Activated naive CD8-positive, alpha-beta T cell treated with anti-CD3 and anti-CD28 coated beads, Interleukin-2, amount 50 U/mL, for 24 hours (primary cell): Measurements from ENCODE around the gene SH2D1B.
"Not testable (repeated sequence)": the region's sequence is repeated elsewhere in the genome, so short reads cannot be mapped to it uniquely, and the experiment has no call there.

Experiments
- ATAC-seq: fragments of 150-1000 bp; cut with Tn5 transposase; one replicate; pipeline ENCODE4 v1.10.0; 2021
- DNase-seq: peaks from one replicate; pipeline ENCODE4 v3.0.0; 2021
- H3K27ac Mint-ChIP-seq: one replicate; pipeline ENCODE4 v1.8.0; 2021; ENCODE audit warnings: mild to moderate bottlenecking, mixed read lengths
- H3K27me3 Mint-ChIP-seq: one replicate; pipeline ENCODE4 v1.8.0; 2021; ENCODE audit warnings: mixed read lengths
- H3K36me3 Mint-ChIP-seq: one replicate; pipeline ENCODE4 v1.8.0; 2021; ENCODE audit warnings: low read depth, mixed read lengths
- H3K4me1 Mint-ChIP-seq: one replicate; pipeline ENCODE4 v1.8.0; 2021; ENCODE audit warnings: mixed read lengths
- H3K4me3 Mint-ChIP-seq: one replicate; pipeline ENCODE4 v1.8.0; 2021; ENCODE audit warnings: mild to moderate bottlenecking, moderate library complexity, mixed read lengths
- H3K9me3 Mint-ChIP-seq: one replicate; pipeline ENCODE4 v1.8.0; 2021; ENCODE audit warnings: mixed read lengths

SH2D1B gene

DNA sequence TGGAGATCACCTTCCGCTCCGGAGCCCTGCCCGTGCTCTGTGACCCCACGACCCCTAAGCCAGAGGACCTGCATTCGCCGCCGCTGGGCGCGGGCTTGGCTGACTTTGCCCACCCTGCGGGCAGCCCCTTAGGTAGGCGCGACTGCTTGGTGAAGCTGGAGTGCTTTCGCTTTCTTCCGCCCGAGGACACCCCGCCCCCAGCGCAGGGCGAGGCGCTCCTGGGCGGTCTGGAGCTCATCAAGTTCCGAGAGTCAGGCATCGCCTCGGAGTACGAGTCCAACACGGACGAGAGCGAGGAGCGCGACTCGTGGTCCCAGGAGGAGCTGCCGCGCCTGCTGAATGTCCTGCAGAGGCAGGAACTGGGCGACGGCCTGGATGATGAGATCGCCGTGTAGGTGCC lies 44.9 kb downstream of the SH2D1B start:
- Mint-ChIP-seq H3K27me3 (no peaks in the 10 kb centered on the region), H3K9me3 (no peaks in the 10 kb centered on the region), H3K27ac (no peak overlapping the region), H3K4me1 (no peaks in the 10 kb centered on the region), H3K4me3 (no peak overlapping the region), H3K36me3 (no peaks in the 10 kb centered on the region)
- DNase-seq (no peak), ATAC-seq (no peak)

DNA sequence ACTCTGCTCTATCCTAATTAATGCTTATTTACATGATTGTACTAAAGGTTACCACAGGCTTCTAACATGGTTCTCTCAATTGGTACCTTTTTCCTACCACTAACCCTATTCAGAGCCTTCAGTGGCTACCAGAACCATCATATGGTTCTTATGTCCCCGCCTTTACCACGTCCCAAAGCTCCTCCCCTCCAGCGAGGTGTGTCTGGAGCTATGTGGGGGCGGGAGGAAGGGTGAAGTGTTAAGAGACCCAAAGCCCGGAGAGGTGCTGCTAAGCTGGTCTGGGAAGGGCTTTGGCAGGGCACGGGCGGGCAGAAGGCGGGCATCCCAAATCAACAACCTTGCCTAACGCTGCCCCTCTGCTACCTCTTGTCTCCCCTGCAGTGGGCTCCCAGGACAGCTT lies 45.3 kb downstream of the SH2D1B start:
- no peaks in the 10 kb centered on the region for H3K9me3 Mint-ChIP-seq
- no peak overlapping the region for H3K27ac Mint-ChIP-seq
- DNase-seq (no peak), ATAC-seq (no peak)
- no peaks in the 10 kb centered on the region for H3K4me1 Mint-ChIP-seq
- H3K36me3 Mint-ChIP-seq: no peaks in the 10 kb centered on the region
- H3K27me3 Mint-ChIP-seq: no peaks in the 10 kb centered on the region
- no peak overlapping the region for H3K4me3 Mint-ChIP-seq

DNA sequence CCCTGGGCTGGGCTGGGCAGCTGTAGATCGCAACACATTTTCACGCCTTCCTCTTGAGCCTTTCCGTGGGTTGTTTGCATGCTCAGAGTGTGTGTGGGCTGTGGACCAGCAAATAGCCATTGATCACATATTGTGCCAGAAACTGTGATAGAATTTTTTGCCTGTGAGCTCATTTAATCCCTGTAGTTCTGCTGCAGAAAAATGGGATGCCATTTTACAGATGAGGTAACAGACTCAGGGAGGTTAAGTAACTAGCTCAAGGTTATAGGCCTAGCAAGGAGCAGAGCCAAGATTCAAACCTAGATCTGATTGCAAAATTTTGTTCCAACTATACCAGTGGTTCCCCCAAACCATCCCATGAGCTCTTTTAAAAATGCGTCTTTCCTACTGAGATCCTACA lies 45.8 kb downstream of the SH2D1B start:
- Mint-ChIP-seq H3K27me3 (no peaks in the 10 kb centered on the region), H3K9me3 (no peaks in the 10 kb centered on the region), H3K27ac (no peak overlapping the region), H3K36me3 (no peaks in the 10 kb centered on the region), H3K4me3 (no peak overlapping the region), H3K4me1 (no peaks in the 10 kb centered on the region)
- no peak for DNase-seq
- ATAC-seq: no peak

GRCh38 chr1:162365284-162366020 lies 46.5 kb downstream of the SH2D1B start:
- H3K36me3 Mint-ChIP-seq: no peaks in the 10 kb centered on the region
- H3K9me3 Mint-ChIP-seq: no peaks in the 10 kb centered on the region
- no peak overlapping the region for H3K27ac Mint-ChIP-seq
- H3K4me3 Mint-ChIP-seq: no peak overlapping the region
- no peak for DNase-seq
- H3K27me3 Mint-ChIP-seq: no peaks in the 10 kb centered on the region
- ATAC-seq: no peak
- H3K4me1 Mint-ChIP-seq: no peaks in the 10 kb centered on the region

- no peaks in the 10 kb centered on the region for H3K9me3 Mint-ChIP-seq
- DNase-seq: no peak
These were observed 47.4 kb downstream of the SH2D1B start for GRCh38 chr1:162364498-162364897.

GRCh38 chr1:162363823-162364222 lies 48.1 kb downstream of the SH2D1B start:
- no peak for DNase-seq
- Mint-ChIP-seq H3K4me3 (no peak overlapping the region), H3K9me3 (no peaks in the 10 kb centered on the region), H3K36me3 (no peaks in the 10 kb centered on the region), H3K27me3 (no peaks in the 10 kb centered on the region), H3K4me1 (no peaks in the 10 kb centered on the region), H3K27ac (no peak overlapping the region)
- ATAC-seq: no peak

More at GRCh38 chr1:162364498-162364897, 47.4 kb downstream of the SH2D1B start:
- Mint-ChIP-seq H3K27ac (no peak overlapping the region), H3K4me3 (no peak overlapping the region), H3K36me3 (no peaks in the 10 kb centered on the region), H3K4me1 (no peaks in the 10 kb centered on the region), H3K27me3 (no peaks in the 10 kb centered on the region)
- ATAC-seq: no peak

- Mint-ChIP-seq H3K4me3 (no peak overlapping the region), H3K9me3 (no peaks in the 10 kb centered on the region)
- ATAC-seq: no peak
These were observed 50.6 kb downstream of the SH2D1B start for GRCh38 chr1:162361349-162361748.

DNA sequence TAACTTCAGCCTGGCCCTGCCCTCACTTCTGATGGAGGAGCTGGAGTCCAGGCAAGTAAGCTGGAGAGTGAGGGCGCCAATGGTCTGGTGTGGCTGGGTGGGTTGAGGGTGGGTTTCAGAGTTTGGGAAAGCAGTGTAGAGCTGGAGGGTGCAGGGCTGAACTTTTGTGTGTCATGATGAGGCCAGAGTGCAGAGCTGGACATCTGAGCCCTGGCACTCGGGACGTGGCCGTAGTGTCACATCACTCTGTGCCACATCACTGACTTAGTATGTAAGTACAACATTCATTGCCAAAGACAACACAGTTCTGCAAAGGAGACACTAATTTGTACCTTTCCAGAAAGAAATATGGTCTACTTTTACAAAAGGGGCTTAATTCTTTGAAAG lies 51.1 kb downstream of the SH2D1B start:
- Mint-ChIP-seq H3K27me3 (no peaks in the 10 kb centered on the region), H3K27ac (no peak overlapping the region), H3K36me3 (no peaks in the 10 kb centered on the region), H3K9me3 (no peaks in the 10 kb centered on the region), H3K4me3 (no peak overlapping the region), H3K4me1 (no peaks in the 10 kb centered on the region)
- ATAC-seq: no peak
- no peak for DNase-seq

More at GRCh38 chr1:162361349-162361748, 50.6 kb downstream of the SH2D1B start:
- DNase-seq: no peak
- Mint-ChIP-seq H3K4me1 (no peaks in the 10 kb centered on the region), H3K27ac (no peak overlapping the region), H3K36me3 (no peaks in the 10 kb centered on the region), H3K27me3 (no peaks in the 10 kb centered on the region)

GRCh38 chr1:162360237-162360873 lies 51.6 kb downstream of the SH2D1B start:
- Mint-ChIP-seq H3K9me3 (no peaks in the 10 kb centered on the region), H3K4me1 (no peaks in the 10 kb centered on the region), H3K4me3 (no peak overlapping the region), H3K27ac (no peak overlapping the region), H3K36me3 (no peaks in the 10 kb centered on the region), H3K27me3 (no peaks in the 10 kb centered on the region)
- no peak for ATAC-seq
- no peak for DNase-seq

- no peak overlapping the region for H3K4me3 Mint-ChIP-seq
- H3K27ac Mint-ChIP-seq: no peak overlapping the region
- H3K36me3 Mint-ChIP-seq: no peaks in the 10 kb centered on the region
- no peaks in the 10 kb centered on the region for H3K27me3 Mint-ChIP-seq
- no peaks in the 10 kb centered on the region for H3K9me3 Mint-ChIP-seq
- no peaks in the 10 kb centered on the region for H3K4me1 Mint-ChIP-seq
- no peak for DNase-seq
- ATAC-seq: no peak
These were observed 52.3 kb downstream of the SH2D1B start for GRCh38 chr1:162359523-162360236.

DNA sequence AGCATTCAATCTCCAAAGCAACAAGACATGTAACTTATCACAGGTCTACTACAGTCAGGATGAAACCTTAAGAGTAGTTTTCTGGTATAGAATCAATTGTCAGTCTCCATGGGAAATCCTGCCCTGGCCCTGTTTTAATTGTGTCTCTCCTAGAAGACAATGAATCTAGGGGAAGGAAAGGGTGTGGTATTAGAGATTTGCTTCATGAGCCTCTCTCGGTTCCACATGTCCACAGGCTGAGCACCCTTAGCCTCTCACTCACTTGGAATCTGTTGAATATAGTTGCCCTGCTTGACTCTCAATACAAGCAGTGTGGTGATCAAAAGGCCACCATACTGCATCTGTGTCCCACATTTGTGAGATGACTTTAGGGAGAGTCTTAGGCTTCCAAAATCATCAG lies 53.0 kb downstream of the SH2D1B start:
- ATAC-seq (no peak), DNase-seq (no peak)
- H3K4me1 Mint-ChIP-seq: no peaks in the 10 kb centered on the region
- no peaks in the 10 kb centered on the region for H3K27me3 Mint-ChIP-seq
- H3K36me3 Mint-ChIP-seq: no peaks in the 10 kb centered on the region
- H3K4me3 Mint-ChIP-seq: no peak overlapping the region
- H3K9me3 Mint-ChIP-seq: no peaks in the 10 kb centered on the region
- no peak overlapping the region for H3K27ac Mint-ChIP-seq

DNA sequence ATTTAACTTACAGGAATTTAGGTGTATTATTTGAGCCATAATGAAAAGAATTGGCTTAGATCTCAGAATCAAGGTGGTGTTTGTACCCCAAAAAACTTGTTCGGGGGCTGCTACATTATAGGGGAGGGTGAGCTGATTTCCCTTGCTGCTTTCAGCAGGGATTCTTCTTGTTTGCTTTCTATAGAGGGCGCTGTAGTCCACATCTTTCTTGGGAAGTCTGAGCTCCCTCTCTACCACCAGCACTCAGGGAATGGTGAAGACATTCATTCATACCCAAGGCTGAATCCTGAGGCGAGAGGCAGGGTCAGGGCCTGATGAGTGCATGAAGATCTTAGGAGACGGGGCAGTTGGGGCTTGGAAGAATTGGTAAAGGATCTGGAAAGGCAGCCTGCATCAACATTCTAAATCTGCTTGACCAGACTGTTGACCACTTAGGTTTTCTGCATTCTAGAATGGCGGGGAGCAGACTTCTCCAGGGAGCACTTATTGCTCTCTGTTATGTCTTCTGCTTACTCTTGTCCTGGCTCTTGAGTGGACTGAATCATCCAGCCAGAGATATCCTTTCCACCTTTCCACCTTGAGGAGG lies 54.2 kb downstream of the SH2D1B start:
- no peaks in the 10 kb centered on the region for H3K36me3 Mint-ChIP-seq
- H3K27ac Mint-ChIP-seq: no peak overlapping the region
- H3K27me3 Mint-ChIP-seq: peaks cover 4% of the 10 kb centered on the region
- no peak overlapping the region for H3K4me3 Mint-ChIP-seq
- ATAC-seq (no peak), DNase-seq (no peak)
- H3K4me1 Mint-ChIP-seq: no peaks in the 10 kb centered on the region
- no peaks in the 10 kb centered on the region for H3K9me3 Mint-ChIP-seq

- Mint-ChIP-seq H3K27me3 (peaks cover 4% of the 10 kb centered on the region), H3K9me3 (no peaks in the 10 kb centered on the region), H3K36me3 (no peaks in the 10 kb centered on the region), H3K4me3 (no peak overlapping the region), H3K4me1 (no peaks in the 10 kb centered on the region), H3K27ac (no peak overlapping the region)
- ATAC-seq: no peak
- no peak for DNase-seq
These were observed 58.2 kb downstream of the SH2D1B start for GRCh38 chr1:162353702-162354101.

GRCh38 chr1:162353078-162353477 lies 58.9 kb downstream of the SH2D1B start:
- Mint-ChIP-seq H3K4me3 (no peak overlapping the region), H3K27me3 (peaks cover 4% of the 10 kb centered on the region), H3K9me3 (no peaks in the 10 kb centered on the region), H3K36me3 (no peaks in the 10 kb centered on the region), H3K4me1 (no peaks in the 10 kb centered on the region), H3K27ac (no peak overlapping the region)
- no peak for ATAC-seq
- no peak for DNase-seq

- not testable (repeated sequence) for H3K27me3 Mint-ChIP-seq, H3K4me1 Mint-ChIP-seq, DNase-seq, ATAC-seq, H3K36me3 Mint-ChIP-seq, H3K9me3 Mint-ChIP-seq, H3K27ac Mint-ChIP-seq, H3K4me3 Mint-ChIP-seq
These were observed 60.1 kb downstream of the SH2D1B start for GRCh38 chr1:162351874-162352273.
